ENCODE measurements around the gene IGIP. TPM values are rescaled to one million over a fixed set of nuclear protein-coding genes. Genes with fewer than 3 reads are reported as not detected.

The IGIP gene
- 15.9 TPM for total RNA-seq
- long read RNA-seq, transcript IGIP-201 (1 exons, 3,458 nt): major isoform, 12 of 12 reads
- long read RNA-seq, partial matches to known transcripts: 0 of 12 reads
- long read RNA-seq, other reads (novel, unspliced or antisense): 0 of 12 reads

- intact Hi-C loops (cut with DNase I): no loop called here
- no peak for DNase-seq (ENCODE audit: low spot score)
Observed at GRCh38 chr5:140125637-140126036, at the start of gene IGIP. TSS of gene IGIP (plus strand) at chr5:140125937. CDS start at chr5:140128477, 2,540 bp downstream.

- intact Hi-C loops (cut with DNase I): loop anchor here (10.0 kb wide), 1 partner anchor 279 kb away; no protein-coding TSS in a partner anchor
- DNase-seq (ENCODE audit: low spot score): no peak
Observed at GRCh38 chr5:140076142-140076541, 49.6 kb upstream of the IGIP start.

GRCh38 chr5:140076788-140077187, 48.9 kb upstream of the IGIP start:
- intact Hi-C loops (cut with DNase I): loop anchor here (10.0 kb wide), 1 partner anchor 278 kb away; no protein-coding TSS in a partner anchor
- DNase-seq (ENCODE audit: low spot score): no peak

- DNase-seq (ENCODE audit: low spot score): no peak
- intact Hi-C loops (cut with DNase I): no loop called here
Observed at GRCh38 chr5:140083120-140083519, 42.6 kb upstream of the IGIP start.

GRCh38 chr5:140083650-140084049, 42.1 kb upstream of the IGIP start:
- intact Hi-C loops (cut with DNase I): no loop called here
- DNase-seq (ENCODE audit: low spot score): no peak

GRCh38 chr5:140084541-140084940, 41.2 kb upstream of the IGIP start:
- no peak for DNase-seq (ENCODE audit: low spot score)
- intact Hi-C loops (cut with DNase I): no loop called here

- intact Hi-C loops (cut with DNase I): no loop called here
Observed at GRCh38 chr5:140090251-140090650, 35.5 kb upstream of the IGIP start.

GRCh38 chr5:140093179-140093578, 32.6 kb upstream of the IGIP start:
- intact Hi-C loops (cut with DNase I): no loop called here

More at GRCh38 chr5:140090251-140090650, 35.5 kb upstream of the IGIP start:
- no peak for DNase-seq (ENCODE audit: low spot score)

GRCh38 chr5:140093866-140094265, 31.9 kb upstream of the IGIP start:
- DNase-seq (ENCODE audit: low spot score): no peak
- intact Hi-C loops (cut with DNase I): no loop called here

More at GRCh38 chr5:140093179-140093578, 32.6 kb upstream of the IGIP start:
- DNase-seq (ENCODE audit: low spot score): no peak

GRCh38 chr5:140094889-140095288, 30.8 kb upstream of the IGIP start:
- intact Hi-C loops (cut with DNase I): no loop called here
- no peak for DNase-seq (ENCODE audit: low spot score)

GRCh38 chr5:140101179-140101578, 24.6 kb upstream of the IGIP start:
- intact Hi-C loops (cut with DNase I): no loop called here
- no peak for DNase-seq (ENCODE audit: low spot score)

GRCh38 chr5:140103154-140103553, 22.6 kb upstream of the IGIP start:
- intact Hi-C loops (cut with DNase I): no loop called here
- no peak for DNase-seq (ENCODE audit: low spot score)

GRCh38 chr5:140104100-140104499, 21.6 kb upstream of the IGIP start:
- no peak for DNase-seq (ENCODE audit: low spot score)
- intact Hi-C loops (cut with DNase I): no loop called here

GRCh38 chr5:140106101-140106500, 19.6 kb upstream of the IGIP start:
- intact Hi-C loops (cut with DNase I): loop anchor here (5.0 kb wide), 1 partner anchor 41 kb away; no protein-coding TSS in a partner anchor
- DNase-seq (ENCODE audit: low spot score): no peak

- DNase-seq (ENCODE audit: low spot score): no peak
- intact Hi-C loops (cut with DNase I): loop anchor here (5.0 kb wide), 1 partner anchor 40 kb away; no protein-coding TSS in a partner anchor
Observed at GRCh38 chr5:140106805-140107311, 18.9 kb upstream of the IGIP start.

- DNase-seq (ENCODE audit: low spot score): peak; percentile 96
- intact Hi-C loops (cut with DNase I): loop anchor here (5.0 kb wide), 1 partner anchor 40 kb away; no protein-coding TSS in a partner anchor
Observed at GRCh38 chr5:140107312-140108092, 18.2 kb upstream of the IGIP start.

- intact Hi-C loops (cut with DNase I): loop anchor here (5.0 kb wide), 1 partner anchor 39 kb away; no protein-coding TSS in a partner anchor
- DNase-seq (ENCODE audit: low spot score): no peak
Observed at GRCh38 chr5:140108093-140109017, 17.4 kb upstream of the IGIP start.

GRCh38 chr5:140109018-140109758, 16.5 kb upstream of the IGIP start:
- intact Hi-C loops (cut with DNase I): loop anchor here (5.0 kb wide), 1 partner anchor 38 kb away; no protein-coding TSS in a partner anchor
- no peak for DNase-seq (ENCODE audit: low spot score)

Data from cardiac septum (tissue), 1 donor.